ENCODE measurements around the gene CCDC33.
A peak's percentile ranks its signal among the peaks of the same experiment; 100 is the strongest.

CCDC33 gene

DNA sequence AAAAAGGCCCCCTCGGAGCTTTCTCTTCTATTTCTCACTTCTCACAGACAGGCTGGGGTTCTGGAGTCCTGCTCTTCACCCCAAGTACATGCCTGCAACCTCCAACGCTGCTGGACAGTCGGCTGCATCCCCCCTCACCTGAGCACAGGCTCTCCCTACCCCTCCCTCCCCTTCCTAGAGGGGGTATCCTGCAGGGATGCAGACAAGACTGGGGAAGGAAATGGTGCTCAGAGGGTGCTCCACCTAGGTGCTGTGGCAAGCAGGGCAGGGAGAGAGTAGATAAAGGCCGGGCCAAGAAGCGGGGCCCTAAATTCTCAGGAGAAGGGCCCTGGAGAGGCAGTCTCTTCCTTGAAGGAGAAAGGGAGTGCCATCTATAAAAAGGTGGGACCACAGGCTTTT is 26.6 kb upstream of the CCDC33 start:
- no peak for DNase-seq

- DNase-seq: no peak
Measured at GRCh38 chr15:74209997-74210671, 26.0 kb upstream of the CCDC33 start.

DNA sequence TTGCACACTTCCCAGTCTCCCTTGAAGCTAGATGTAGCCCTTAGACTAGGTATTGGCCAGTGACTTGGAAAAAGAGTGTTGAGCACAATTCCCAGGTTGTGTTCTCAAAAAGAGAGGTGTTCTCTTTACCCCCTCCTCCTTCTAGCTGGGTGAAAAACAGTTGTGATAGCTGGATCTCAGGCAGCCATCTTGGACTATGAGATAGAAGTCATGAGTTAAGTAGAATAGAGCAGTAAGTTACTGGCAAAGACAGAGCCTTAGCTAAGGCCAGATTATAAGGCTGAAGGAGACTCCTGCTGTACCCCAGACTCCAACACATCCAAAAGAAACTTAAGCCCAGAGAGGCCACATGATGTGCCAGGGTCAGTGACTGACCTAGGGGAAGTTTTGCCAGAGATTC is 25.4 kb upstream of the CCDC33 start:
- DNase-seq: no peak

GRCh38 chr15:74211656-74212055 is 24.5 kb upstream of the CCDC33 start:
- no peak for DNase-seq

GRCh38 chr15:74212494-74212893 is 23.6 kb upstream of the CCDC33 start:
- no peak for DNase-seq

- no peak for DNase-seq
Measured at GRCh38 chr15:74213858-74214284, 22.3 kb upstream of the CCDC33 start.

DNA sequence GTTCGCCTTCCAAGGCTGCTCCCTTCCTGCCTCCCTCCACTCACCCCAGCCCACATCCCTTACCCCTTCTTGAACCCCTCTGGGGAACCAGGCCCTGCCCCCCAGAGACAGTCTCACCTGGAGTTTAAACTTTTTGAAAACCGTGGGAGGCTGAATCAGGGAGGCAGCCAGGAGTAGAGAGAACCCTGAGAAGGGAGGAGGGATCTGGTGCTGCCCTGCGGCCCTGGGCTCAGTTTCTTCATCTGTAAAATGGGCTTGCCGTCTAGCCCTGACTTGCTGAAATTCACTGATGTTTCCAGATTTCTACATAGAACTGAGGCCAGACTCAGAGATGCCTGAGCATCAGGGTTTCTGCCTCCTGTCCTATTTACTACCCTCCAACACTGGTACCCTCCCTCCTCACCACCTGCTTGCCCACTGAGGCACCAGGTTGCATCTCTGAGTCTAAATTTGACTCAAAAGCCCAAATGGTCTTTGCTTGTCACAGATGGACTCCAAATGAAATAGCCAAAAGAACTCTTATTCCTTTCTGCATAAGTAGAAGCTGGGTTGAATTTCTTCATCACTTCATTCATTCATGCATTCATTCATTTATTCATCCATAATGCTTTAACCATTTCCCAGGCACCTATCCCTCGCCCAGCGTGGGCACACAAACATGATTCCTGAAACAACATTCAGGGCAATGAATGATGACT is 21.7 kb upstream of the CCDC33 start:
- DNase-seq: no peak

DNA sequence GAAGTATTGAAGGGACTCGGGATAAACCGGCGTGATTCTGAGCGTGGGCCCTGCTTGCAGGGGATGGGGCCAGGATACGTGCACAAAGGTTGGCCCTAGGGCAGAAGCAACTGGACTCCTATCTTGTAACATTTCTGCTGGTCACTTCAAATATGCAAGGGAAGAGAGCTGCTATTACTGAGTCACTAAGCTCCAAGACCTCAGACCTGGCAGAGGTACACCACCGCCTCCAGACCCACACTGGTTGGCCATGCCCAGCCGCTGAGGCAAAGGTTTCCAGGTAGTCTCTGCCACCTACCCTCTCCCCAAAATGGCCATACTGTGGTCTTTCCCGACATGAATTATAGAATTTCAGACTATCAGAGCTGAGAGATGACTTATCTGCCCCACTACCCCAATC is 20.2 kb upstream of the CCDC33 start:
- DNase-seq: no peak

- DNase-seq: no peak
Measured at GRCh38 chr15:74216949-74217348, 19.2 kb upstream of the CCDC33 start.

GRCh38 chr15:74217907-74218885 is 17.9 kb upstream of the CCDC33 start:
- no peak for DNase-seq

DNA sequence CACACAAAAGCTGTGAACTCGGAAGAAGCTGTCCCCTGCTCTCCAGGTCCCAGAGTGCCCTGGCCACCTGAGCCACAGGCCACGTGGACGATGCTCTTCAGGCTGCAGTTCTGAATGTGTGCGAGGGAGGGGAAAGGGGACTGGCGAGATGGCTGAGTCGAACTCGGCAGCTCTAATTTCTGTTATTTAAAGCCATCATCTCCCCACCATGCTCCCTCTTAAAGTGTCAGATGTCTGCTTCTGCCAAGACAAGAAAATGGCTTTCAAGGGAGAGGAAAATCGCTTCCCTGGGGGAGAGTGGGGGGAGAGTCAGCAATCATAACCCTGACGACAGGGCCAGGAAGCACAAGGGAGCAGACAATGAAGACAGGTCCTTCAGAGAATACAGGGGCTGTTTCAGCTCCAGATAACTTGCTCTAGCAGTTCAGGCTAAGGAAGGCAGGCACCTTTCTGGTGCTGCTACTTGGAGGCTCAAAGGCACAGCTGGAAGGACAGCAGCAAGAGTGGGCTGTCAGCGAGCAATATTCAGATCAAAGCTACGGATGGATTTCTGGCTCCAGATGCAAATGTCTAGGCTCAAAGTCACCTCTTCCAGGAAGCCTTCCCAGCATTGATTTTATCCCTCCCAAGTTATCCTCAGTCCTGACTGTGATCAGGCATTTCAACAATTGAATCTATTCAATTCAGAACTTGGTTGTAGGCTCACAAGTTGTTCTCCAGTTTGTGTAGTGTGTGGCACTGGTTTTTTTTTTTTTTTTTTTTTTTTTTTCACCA is 15.5 kb upstream of the CCDC33 start:
- DNase-seq: no peak

DNA sequence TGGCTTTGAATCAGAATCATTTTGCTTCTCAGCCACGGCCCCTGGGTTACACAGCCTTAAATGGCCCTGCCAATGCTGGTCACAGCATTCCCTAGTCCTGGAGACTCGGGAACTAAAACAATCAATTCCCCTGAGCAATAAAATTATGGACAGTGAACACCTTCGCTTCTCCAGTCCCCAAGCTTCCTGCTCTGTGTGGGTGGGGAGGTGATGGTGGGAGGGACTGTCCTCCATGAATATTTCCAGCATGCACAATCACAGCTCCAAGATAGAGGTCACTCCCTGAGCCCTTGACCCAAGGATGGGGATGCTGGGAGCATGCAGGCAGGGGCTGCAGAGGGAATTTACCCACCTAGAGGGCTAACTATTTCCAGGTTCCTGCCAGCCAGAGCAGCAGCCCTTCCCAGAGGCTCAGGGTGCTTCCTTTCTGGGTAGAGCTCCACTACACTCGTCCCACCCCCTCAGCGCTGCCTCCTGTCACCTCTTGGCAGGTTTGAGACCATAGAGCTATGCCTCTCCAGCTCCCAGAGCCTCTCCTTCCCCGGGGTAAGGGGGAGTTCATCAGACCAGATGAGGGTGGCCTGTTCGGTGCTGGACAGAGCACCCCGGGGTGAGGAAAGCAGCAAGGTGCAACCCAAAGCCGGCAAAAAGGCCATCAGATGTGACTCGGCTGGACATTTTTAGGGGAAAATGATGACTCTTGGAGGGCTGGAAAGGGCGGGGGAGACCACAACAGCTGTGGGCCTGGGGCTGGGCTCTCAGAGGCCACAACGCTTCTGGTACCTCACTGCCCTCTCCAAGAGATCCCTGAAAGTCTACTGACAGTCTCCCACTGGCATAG is 14.5 kb upstream of the CCDC33 start:
- DNase-seq: no peak

- DNase-seq: no peak
Measured at GRCh38 chr15:74222240-74223119, 13.6 kb upstream of the CCDC33 start.

DNA sequence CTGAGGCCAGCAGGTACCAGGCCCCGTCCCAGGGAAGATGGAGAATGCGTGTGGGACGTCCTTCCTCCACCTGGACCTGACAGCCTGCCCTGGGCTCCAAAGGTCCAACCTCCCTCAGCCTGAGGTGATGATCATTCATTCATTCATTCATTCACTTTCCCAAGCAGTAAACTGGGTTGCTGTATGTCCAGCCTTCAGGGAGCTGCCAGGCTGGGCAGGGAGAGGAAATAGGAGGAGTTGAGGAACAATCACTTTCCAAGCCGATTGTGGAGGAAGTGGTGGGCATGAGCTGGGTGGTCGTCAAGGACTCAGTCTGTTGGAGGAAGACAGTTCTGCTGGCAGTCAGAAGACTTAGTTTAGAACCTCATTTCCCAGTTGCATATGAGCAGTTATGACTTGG is 10.2 kb upstream of the CCDC33 start:
- no peak for DNase-seq

DNA sequence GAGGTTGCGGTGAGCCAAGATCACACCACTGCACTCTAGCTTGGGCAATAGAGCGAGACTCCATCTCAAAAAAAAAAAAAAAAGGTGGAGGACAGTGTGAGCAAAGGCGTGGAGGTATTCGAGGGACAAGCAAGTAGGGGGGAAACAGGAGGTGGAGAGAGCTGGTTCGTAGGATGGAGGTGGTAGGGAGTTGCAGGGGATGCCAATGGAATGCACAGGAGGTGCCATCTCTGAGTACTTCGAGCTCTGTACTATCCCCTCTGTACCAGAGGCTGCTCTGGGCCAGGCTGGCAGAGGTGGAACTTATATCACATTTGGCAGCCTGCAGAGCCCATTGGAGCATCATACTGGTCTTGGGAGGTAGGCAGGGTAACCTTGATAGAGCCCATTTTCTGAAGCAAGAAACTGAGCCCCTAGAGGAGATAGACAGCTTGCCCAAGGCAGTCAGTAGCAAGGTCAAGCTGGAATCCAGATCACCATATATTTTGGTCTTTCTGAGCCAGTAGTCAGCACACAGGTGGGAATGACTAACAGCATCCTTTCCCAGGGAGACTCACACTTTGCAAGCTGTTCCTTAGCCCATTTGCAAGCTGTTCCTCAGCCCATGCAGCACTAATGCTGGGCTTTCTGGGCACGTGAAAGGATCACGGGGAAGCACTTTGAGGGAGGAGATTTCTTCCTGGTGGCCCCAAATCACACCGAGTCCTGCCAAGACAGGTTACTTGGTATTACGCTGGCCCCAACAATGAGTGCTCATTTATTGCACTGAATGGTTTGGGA is 9.2 kb upstream of the CCDC33 start:
- no peak for DNase-seq

- DNase-seq: peak; percentile 42
Measured at GRCh38 chr15:74227968-74228722, 8.0 kb upstream of the CCDC33 start.

- no peak for DNase-seq
Measured at GRCh38 chr15:74228723-74229081, 7.4 kb upstream of the CCDC33 start.

GRCh38 chr15:74229686-74230085 is 6.4 kb upstream of the CCDC33 start:
- DNase-seq: no peak

GRCh38 chr15:74231475-74231874 is 4.7 kb upstream of the CCDC33 start:
- no peak for DNase-seq
